Colon (tissue), 2 donors: Measurements from ENCODE around the gene TFR2.
"Not testable (repeated sequence)": the region's sequence is repeated elsewhere in the genome, so short reads cannot be mapped to it uniquely, and the experiment has no call there.

ENCODE experiments used
- FAIRE-seq: peaks from 2 replicates; lab custom pipeline; 2012; peaks lifted over from hg19 to GRCh38; lab: Jason Lieb, UNC
- donor health status: control.
- donor health status: control.

The TFR2 gene

GRCh38 chr7:100678291-100678984 is 37.1 kb upstream of the TFR2 start:
- FAIRE-seq = no peak

- FAIRE-seq = no peak
Measured at GRCh38 chr7:100677308-100678267, 36.2 kb upstream of the TFR2 start.

GRCh38 chr7:100676501-100677306 is 35.4 kb upstream of the TFR2 start:
- no peak for FAIRE-seq

- FAIRE-seq = no peak
Measured at GRCh38 chr7:100675581-100676350, 34.4 kb upstream of the TFR2 start.

GRCh38 chr7:100675105-100675451 is 33.7 kb upstream of the TFR2 start:
- FAIRE-seq = no peak

GRCh38 chr7:100674411-100675104 is 33.2 kb upstream of the TFR2 start:
- no peak for FAIRE-seq

GRCh38 chr7:100673942-100674410 is 32.6 kb upstream of the TFR2 start:
- FAIRE-seq = no peak

- no peak for FAIRE-seq
Measured at GRCh38 chr7:100673302-100673941, 32.1 kb upstream of the TFR2 start, which contains the start of gene GNB2. TSS of gene GNB2 (plus strand) at chr7:100673740. CDS start at chr7:100676266, 2,526 bp downstream.

GRCh38 chr7:100671353-100672327 is 30.3 kb upstream of the TFR2 start:
- no peak for FAIRE-seq

- FAIRE-seq = no peak
Measured at GRCh38 chr7:100670074-100670473, 28.7 kb upstream of the TFR2 start.

GRCh38 chr7:100669106-100669505 is 27.8 kb upstream of the TFR2 start:
- FAIRE-seq = not testable (repeated sequence)

- no peak for FAIRE-seq
Measured at GRCh38 chr7:100668069-100668449, 26.7 kb upstream of the TFR2 start.

GRCh38 chr7:100667331-100668068 is 26.1 kb upstream of the TFR2 start:
- FAIRE-seq = no peak

- FAIRE-seq = no peak
Measured at GRCh38 chr7:100665168-100665726, 23.9 kb upstream of the TFR2 start.

- not testable (repeated sequence) for FAIRE-seq
Measured at GRCh38 chr7:100662194-100662776, 20.9 kb upstream of the TFR2 start.

GRCh38 chr7:100655908-100656674 is 14.7 kb upstream of the TFR2 start, which contains the start of gene ACTL6B:
TSS of gene ACTL6B (minus strand) at chr7:100656448. CDS start at chr7:100656354, 94 bp downstream.
- FAIRE-seq = no peak
